Measurements from ENCODE around the gene CACNA1I. TPM values are rescaled to one million over a fixed set of nuclear protein-coding genes. Genes with fewer than 3 reads are reported as not detected.

Gene CACNA1I
- total and polyA plus RNA-seq, 2 experiments from 2014 or later: 0.17 to 0.21 TPM

- Histone ChIP-seq H2AFZ (no peak overlapping the region), H3K27ac (no peak overlapping the region), H3K4me3 (no peak overlapping the region), H3K9me3 (ENCODE audit: low read depth) (no peaks in the 10 kb centered on the region), H3K27me3 (no peaks in the 10 kb centered on the region), H3K36me3 (replicated peaks; ENCODE audit: insufficient read depth, low read depth) (no peaks in the 10 kb centered on the region), H3K4me2 (no peak overlapping the region), H3K9me2 (replicated peaks; ENCODE audit: insufficient read depth) (no peaks in the 10 kb centered on the region), H4K20me1 (ENCODE audit: insufficient read depth, poor library complexity, severe bottlenecking) (no peaks in the 10 kb centered on the region), H3K79me2 (no peaks in the 10 kb centered on the region), H3K4me1 (ENCODE audit: insufficient read depth) (peaks cover 3% of the 10 kb centered on the region)
- TF ChIP-seq CTCF (IDR thresholded peaks at IDR 0.05; ENCODE audit: poor library complexity) (no peak), EZH2 (IDR thresholded peaks at IDR 0.05; ENCODE audit: borderline replicate concordance) (no peak), EZH2phosphoT487 (IDR thresholded peaks at IDR 0.05; ENCODE audit: low read depth, severe bottlenecking, unreplicated experiment) (no peak)
- 90% methylated on average over 3 of the region's 3 CpGs for WGBS (ENCODE audit: low lambda C conversion rate, missing lambda C conversion rate)
- DNase-seq (ENCODE audit: low spot score): no peak
These were observed 327 bp upstream of the CACNA1I start for GRCh38 chr22:39570226-39570625.

- Histone ChIP-seq H3K4me3 (no peak overlapping the region), H3K27ac (no peak overlapping the region), H3K27me3 (no peaks in the 10 kb centered on the region), H3K36me3 (replicated peaks; ENCODE audit: insufficient read depth, low read depth) (no peaks in the 10 kb centered on the region), H3K9me3 (ENCODE audit: low read depth) (no peaks in the 10 kb centered on the region), H3K4me1 (ENCODE audit: insufficient read depth) (peaks cover 6% of the 10 kb centered on the region), H3K79me2 (no peaks in the 10 kb centered on the region), H2AFZ (no peak overlapping the region), H3K4me2 (no peak overlapping the region), H4K20me1 (ENCODE audit: insufficient read depth, poor library complexity, severe bottlenecking) (no peaks in the 10 kb centered on the region), H3K9me2 (replicated peaks; ENCODE audit: insufficient read depth) (no peaks in the 10 kb centered on the region)
- no peak for DNase-seq (ENCODE audit: low spot score)
- WGBS (ENCODE audit: low lambda C conversion rate, missing lambda C conversion rate): 67% methylated on average over 1 of the region's 1 CpG
- no peak for TF ChIP-seq EZH2phosphoT487 (IDR thresholded peaks at IDR 0.05; ENCODE audit: low read depth, severe bottlenecking, unreplicated experiment)
- no peak for TF ChIP-seq CTCF (IDR thresholded peaks at IDR 0.05; ENCODE audit: poor library complexity)
- TF ChIP-seq EZH2 (IDR thresholded peaks at IDR 0.05; ENCODE audit: borderline replicate concordance): no peak
These were observed 985 bp downstream of the CACNA1I start for GRCh38 chr22:39571538-39571937.

- no peak for TF ChIP-seq EZH2phosphoT487 (IDR thresholded peaks at IDR 0.05; ENCODE audit: low read depth, severe bottlenecking, unreplicated experiment)
- Histone ChIP-seq H3K27me3 (no peaks in the 10 kb centered on the region), H3K9me3 (ENCODE audit: low read depth) (no peaks in the 10 kb centered on the region), H4K20me1 (ENCODE audit: insufficient read depth, poor library complexity, severe bottlenecking) (no peaks in the 10 kb centered on the region), H3K36me3 (replicated peaks; ENCODE audit: insufficient read depth, low read depth) (no peaks in the 10 kb centered on the region), H3K4me3 (no peak overlapping the region), H2AFZ (no peak overlapping the region), H3K27ac (no peak overlapping the region), H3K79me2 (no peaks in the 10 kb centered on the region), H3K4me1 (ENCODE audit: insufficient read depth) (peaks cover 6% of the 10 kb centered on the region), H3K4me2 (no peak overlapping the region), H3K9me2 (replicated peaks; ENCODE audit: insufficient read depth) (no peaks in the 10 kb centered on the region)
- WGBS (ENCODE audit: low lambda C conversion rate, missing lambda C conversion rate): 79% methylated on average over 14 of the region's 14 CpGs
- peak; percentile 68 for DNase-seq (ENCODE audit: low spot score)
These were observed 4.4 kb downstream of the CACNA1I start for GRCh38 chr22:39574779-39575551.

- Histone ChIP-seq H3K36me3 (replicated peaks; ENCODE audit: insufficient read depth, low read depth) (no peaks in the 10 kb centered on the region), H2AFZ (no peak overlapping the region), H3K27ac (no peak overlapping the region), H3K27me3 (no peaks in the 10 kb centered on the region), H3K79me2 (no peaks in the 10 kb centered on the region), H4K20me1 (ENCODE audit: insufficient read depth, poor library complexity, severe bottlenecking) (no peaks in the 10 kb centered on the region), H3K9me2 (replicated peaks; ENCODE audit: insufficient read depth) (no peaks in the 10 kb centered on the region), H3K4me3 (no peak overlapping the region), H3K9me3 (ENCODE audit: low read depth) (no peaks in the 10 kb centered on the region), H3K4me1 (ENCODE audit: insufficient read depth) (peaks cover 6% of the 10 kb centered on the region), H3K4me2 (no peak overlapping the region)
- TF ChIP-seq CTCF (IDR thresholded peaks at IDR 0.05; ENCODE audit: poor library complexity) (no peak), EZH2phosphoT487 (IDR thresholded peaks at IDR 0.05; ENCODE audit: low read depth, severe bottlenecking, unreplicated experiment) (no peak), EZH2 (IDR thresholded peaks at IDR 0.05; ENCODE audit: borderline replicate concordance) (no peak)
- no peak for DNase-seq (ENCODE audit: low spot score)
- 97% methylated on average over 2 of the region's 2 CpGs for WGBS (ENCODE audit: low lambda C conversion rate, missing lambda C conversion rate)
These were observed 4.9 kb downstream of the CACNA1I start for GRCh38 chr22:39575552-39575825.
